ENCODE results near the gene EYA2.

- no peak for TF ChIP-seq CTCF (conservative IDR thresholded peaks at IDR 0.05; ENCODE audit: low read length)
- no peak for TF ChIP-seq EZH2phosphoT487 (IDR thresholded peaks at IDR 0.05; ENCODE audit: borderline replicate concordance)
Observed at GRCh38 chr20:47018381-47018780, 123.7 kb downstream of the EYA2 start.

Data from Loucy (cell line).